Ectodermal cell (in vitro differentiated cells): ENCODE measurements around the gene KCNIP3.
"Not testable (repeated sequence)": the region's sequence is repeated elsewhere in the genome, so short reads cannot be mapped to it uniquely, and the experiment has no call there.

Experiments
- H3K27ac ChIP-seq: 2 replicates; pipeline ENCODE4 v1.7.0; 2013; ENCODE audit warnings: mild to moderate bottlenecking, low read depth, low read length; ENCODE audit not compliant: insufficient read depth, poor library complexity, severe bottlenecking
- H3K27me3 ChIP-seq: 2 replicates; pipeline ENCODE4 v1.7.0; 2013; ENCODE audit warnings: mild to moderate bottlenecking, low read length; ENCODE audit not compliant: insufficient read depth, control insufficient read depth, poor library complexity, severe bottlenecking
- H3K36me3 ChIP-seq: one replicate; pipeline ENCODE4 v1.7.0; 2013; ENCODE audit warnings: low read length; ENCODE audit not compliant: control insufficient read depth, insufficient read depth
- H3K4me1 ChIP-seq: one replicate; pipeline ENCODE4 v1.7.0; 2013; ENCODE audit warnings: low read length; ENCODE audit not compliant: control insufficient read depth, insufficient read depth
- H3K4me3 ChIP-seq: 2 replicates; pipeline ENCODE4 v1.7.0; 2013; ENCODE audit warnings: low read depth, low read length, control low read depth; ENCODE audit not compliant: insufficient read depth
- H3K9me3 ChIP-seq: 2 replicates; pipeline ENCODE4 v1.7.0; 2013; ENCODE audit warnings: mild to moderate bottlenecking, low read length, moderate library complexity; ENCODE audit not compliant: control insufficient read depth
- WGBS, 2 experiments: methylation state at CpG; one replicate each; pipeline ENCODE4 v1.1.7; 2013; ENCODE audit warnings: missing lambda C conversion rate in 2 of 2; 5-methylcytosine and 5-hydroxymethylcytosine counted together

Gene KCNIP3

GRCh38 chr2:95353055-95353575 is 56.0 kb downstream of the KCNIP3 start:
- H3K4me3 ChIP-seq, result no peak overlapping the region
- H3K27me3 ChIP-seq, result peaks cover 12% of the 10 kb centered on the region
- H3K27ac ChIP-seq, result no peak overlapping the region
- H3K9me3 ChIP-seq, result no peaks in the 10 kb centered on the region
- WGBS, 2 experiments, result 89 to 90% methylated on average over 10 of the region's 10 CpGs
- no peaks in the 10 kb centered on the region for H3K36me3 ChIP-seq
- H3K4me1 ChIP-seq, result no peaks in the 10 kb centered on the region

GRCh38 chr2:95353613-95354468 is 56.7 kb downstream of the KCNIP3 start:
- no peak overlapping the region for H3K4me3 ChIP-seq
- H3K27me3 ChIP-seq, result peaks cover 4% of the 10 kb centered on the region
- no peaks in the 10 kb centered on the region for H3K4me1 ChIP-seq
- WGBS, 2 experiments, result 88 to 90% methylated on average over 22 of the region's 22 CpGs
- H3K36me3 ChIP-seq, result no peaks in the 10 kb centered on the region
- no peak overlapping the region for H3K27ac ChIP-seq
- H3K9me3 ChIP-seq, result no peaks in the 10 kb centered on the region

- Histone ChIP-seq H3K4me3 (no peak overlapping the region), H3K27me3 (no peaks in the 10 kb centered on the region), H3K36me3 (no peaks in the 10 kb centered on the region), H3K4me1 (no peaks in the 10 kb centered on the region), H3K9me3 (no peaks in the 10 kb centered on the region), H3K27ac (no peak overlapping the region)
- WGBS, 2 experiments, result 94 to 96% methylated on average over 4 to 5 of the region's 5 CpGs
These were observed 57.3 kb downstream of the KCNIP3 start for GRCh38 chr2:95354469-95354901.

- WGBS, 2 experiments, result 92 to 94% methylated on average over 7 of the region's 8 CpGs
- H3K4me3 ChIP-seq, result no peak overlapping the region
- H3K27ac ChIP-seq, result no peak overlapping the region
- no peaks in the 10 kb centered on the region for H3K4me1 ChIP-seq
- no peaks in the 10 kb centered on the region for H3K9me3 ChIP-seq
- H3K27me3 ChIP-seq, result no peaks in the 10 kb centered on the region
- H3K36me3 ChIP-seq, result no peaks in the 10 kb centered on the region
These were observed 57.8 kb downstream of the KCNIP3 start for GRCh38 chr2:95354925-95355324.

- H3K27ac ChIP-seq, H3K36me3 ChIP-seq, H3K4me1 ChIP-seq, H3K4me3 ChIP-seq, H3K9me3 ChIP-seq, H3K27me3 ChIP-seq: not testable (repeated sequence)
- WGBS, 2 experiments, result 88 to 100% methylated on average over 1 to 3 of the region's 5 CpGs
These were observed 58.3 kb downstream of the KCNIP3 start for GRCh38 chr2:95355486-95355885.

DNA sequence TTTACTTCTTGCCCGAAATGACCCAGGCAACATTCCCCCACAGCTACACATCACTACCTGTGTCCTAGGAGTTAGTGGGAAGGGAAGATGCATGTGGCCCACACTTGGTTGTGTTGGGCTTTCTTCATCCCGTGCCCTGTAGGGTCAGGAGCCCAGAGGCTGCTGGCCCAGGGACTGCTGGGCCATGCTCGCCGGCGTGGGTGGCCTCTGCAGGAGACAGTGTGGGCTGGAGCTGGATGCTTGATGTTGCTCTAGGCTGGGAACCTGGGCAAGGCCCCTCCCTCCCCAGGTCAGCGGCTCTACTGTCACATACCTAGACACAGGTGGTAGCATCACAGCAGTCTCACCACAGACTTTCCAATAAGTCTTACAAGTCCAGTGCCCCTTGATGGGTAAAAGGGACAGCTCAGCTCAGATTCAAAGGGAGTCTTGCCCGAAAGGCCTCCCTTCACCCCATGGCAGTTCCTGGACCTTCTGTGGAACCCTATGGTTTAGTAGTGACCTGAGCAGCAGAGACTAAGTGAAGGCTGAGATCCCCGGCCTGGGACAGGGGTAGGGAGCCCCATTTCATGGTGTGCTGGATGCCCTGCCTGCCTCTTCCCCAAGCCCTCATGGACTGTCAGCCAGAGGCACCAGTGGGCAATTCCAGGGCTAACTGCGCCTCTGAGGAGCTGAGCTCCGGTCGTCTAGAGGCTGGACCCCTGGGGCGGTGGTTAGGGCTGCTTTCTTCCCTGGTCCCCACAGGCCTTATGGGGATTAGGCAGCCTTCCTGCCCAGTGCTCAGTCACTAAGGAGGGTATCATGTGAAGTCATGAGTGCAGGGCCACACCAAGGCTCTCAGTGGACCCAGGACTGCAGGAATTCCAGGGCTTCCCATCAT is 59.9 kb downstream of the KCNIP3 start:
- no peaks in the 10 kb centered on the region for H3K27me3 ChIP-seq
- H3K36me3 ChIP-seq, result no peaks in the 10 kb centered on the region
- no peaks in the 10 kb centered on the region for H3K4me1 ChIP-seq
- no peak overlapping the region for H3K27ac ChIP-seq
- 89 to 90% methylated on average over 11 to 12 of the region's 12 CpGs for WGBS, 2 experiments
- H3K9me3 ChIP-seq, result no peaks in the 10 kb centered on the region
- no peak overlapping the region for H3K4me3 ChIP-seq

DNA sequence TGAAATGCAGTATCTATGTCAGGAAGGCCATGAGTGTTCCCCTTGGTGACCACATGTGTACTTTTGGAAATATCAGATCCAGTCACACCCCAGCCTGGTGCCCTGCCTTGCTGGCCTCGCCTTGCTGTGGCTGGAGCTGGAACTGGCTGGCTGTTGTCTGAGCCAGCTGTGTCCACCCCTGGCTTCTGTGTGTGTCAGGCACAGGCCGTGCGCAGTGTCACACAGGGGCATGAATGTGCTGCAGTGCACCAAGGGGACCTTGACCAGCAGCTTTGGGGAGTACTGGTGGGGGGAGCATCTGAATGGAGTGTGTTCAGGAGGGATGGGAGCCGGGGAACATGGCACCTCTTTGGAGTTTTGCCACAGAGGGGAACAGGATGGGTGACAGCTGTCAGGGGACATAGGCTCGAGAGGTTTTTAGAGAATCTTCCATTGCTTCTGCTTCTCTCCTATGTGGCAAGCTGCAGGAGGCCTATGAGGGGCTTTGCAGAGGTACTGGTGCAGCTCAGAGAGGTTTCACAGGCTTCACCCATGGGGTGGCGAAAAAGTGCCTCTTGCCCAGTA is 60.7 kb downstream of the KCNIP3 start:
- Histone ChIP-seq H3K36me3 (no peaks in the 10 kb centered on the region), H3K27ac (no peak overlapping the region), H3K4me3 (no peak overlapping the region), H3K4me1 (no peaks in the 10 kb centered on the region), H3K9me3 (no peaks in the 10 kb centered on the region), H3K27me3 (no peaks in the 10 kb centered on the region)
- WGBS, 2 experiments, result 92% methylated on average over 6 of the region's 6 CpGs

- no peak overlapping the region for H3K27ac ChIP-seq
- H3K4me1 ChIP-seq, result no peaks in the 10 kb centered on the region
- H3K36me3 ChIP-seq, result no peaks in the 10 kb centered on the region
- H3K9me3 ChIP-seq, result no peaks in the 10 kb centered on the region
- no peaks in the 10 kb centered on the region for H3K27me3 ChIP-seq
- 80 to 84% methylated on average over 3 of the region's 3 CpGs for WGBS, 2 experiments
- no peak overlapping the region for H3K4me3 ChIP-seq
These were observed 61.9 kb downstream of the KCNIP3 start for GRCh38 chr2:95359031-95359430.

- 78 to 81% methylated on average over 5 of the region's 5 CpGs for WGBS, 2 experiments
- H3K9me3 ChIP-seq, result no peaks in the 10 kb centered on the region
- no peaks in the 10 kb centered on the region for H3K27me3 ChIP-seq
- H3K4me3 ChIP-seq, result no peak overlapping the region
- no peaks in the 10 kb centered on the region for H3K36me3 ChIP-seq
- H3K4me1 ChIP-seq, result no peaks in the 10 kb centered on the region
- no peak overlapping the region for H3K27ac ChIP-seq
These were observed 62.4 kb downstream of the KCNIP3 start for GRCh38 chr2:95359501-95359930.
